Adrenal gland (tissue), 5 donors: ENCODE results near the gene HSBP1.

Source experiments
- CTCF ChIP-seq, 6 experiments: fragments of 450-650 bp in 4 of 6; fragments of 200-600 bp in 2 of 6; sonication (generic) in 1 of 6; IDR thresholded peaks; 1 replicate in 5 of 6; 2 replicates in 1 of 6; pipeline versions ENCODE4 v1.5.1 to v1.8.0; 2016 to 2021; ENCODE audit warnings: antibody characterized with exemption in 6 of 6, mild to moderate bottlenecking in 2 of 6, moderate library complexity in 1 of 6
- POLR2A ChIP-seq, 2 donors: fragments of 450-650 bp; IDR thresholded peaks; one replicate each; pipeline ENCODE4 v1.6.1; 2017; ENCODE audit warnings: antibody characterized with exemption in 2 of 2, mild to moderate bottlenecking in 2 of 2, moderate library complexity in 1 of 2
- donor health status: DM: no; HTN: no; CAD: no.

GRCh38 chr16:83806731-83807130, 1.0 kb upstream of the HSBP1 start:
- TF ChIP-seq POLR2A (IDR thresholded peaks at IDR 0.05) (no peak), CTCF (IDR thresholded peaks at IDR 0.05) (no peak)
